Measurements from ENCODE around the gene PAQR3.

The PAQR3 gene

GRCh38 chr4:78938868-78939666, at the start of gene PAQR3:
Gene PAQR3, minus strand, starts transcription at chr4:78939438. Its CDS starts 214 bp downstream, at chr4:78939224.
- DNase-seq (ENCODE audit: low read depth) = peak; percentile 59

- DNase-seq (ENCODE audit: low read depth) = no peak
Measured at GRCh38 chr4:78987683-78988082, 48.4 kb upstream of the PAQR3 start.

- no peak for DNase-seq (ENCODE audit: low read depth)
Measured at GRCh38 chr4:78984593-78984992, 45.4 kb upstream of the PAQR3 start.

GRCh38 chr4:78975865-78976264, 36.6 kb upstream of the PAQR3 start:
- no peak for DNase-seq (ENCODE audit: low read depth)

GRCh38 chr4:78971776-78972175, 32.5 kb upstream of the PAQR3 start:
- no peak for DNase-seq (ENCODE audit: low read depth)

GRCh38 chr4:78971326-78971725, 32.1 kb upstream of the PAQR3 start:
- DNase-seq (ENCODE audit: low read depth) = no peak

- DNase-seq (ENCODE audit: low read depth) = no peak
Measured at GRCh38 chr4:78962597-78963115, 23.4 kb upstream of the PAQR3 start.

- DNase-seq (ENCODE audit: low read depth) = no peak
Measured at GRCh38 chr4:78960926-78961325, 21.7 kb upstream of the PAQR3 start.

- DNase-seq (ENCODE audit: low read depth) = no peak
Measured at GRCh38 chr4:78956975-78957374, 17.7 kb upstream of the PAQR3 start.

- DNase-seq (ENCODE audit: low read depth) = no peak
Measured at GRCh38 chr4:78953769-78954666, 14.8 kb upstream of the PAQR3 start.

- DNase-seq (ENCODE audit: low read depth) = no peak
Measured at GRCh38 chr4:78953231-78953630, 14.0 kb upstream of the PAQR3 start.

GRCh38 chr4:78951862-78952472, 12.7 kb upstream of the PAQR3 start:
- no peak for DNase-seq (ENCODE audit: low read depth)

GRCh38 chr4:78949735-78950134, 10.5 kb upstream of the PAQR3 start:
- no peak for DNase-seq (ENCODE audit: low read depth)

- DNase-seq (ENCODE audit: low read depth) = no peak
Measured at GRCh38 chr4:78945651-78946179, 6.5 kb upstream of the PAQR3 start.

GRCh38 chr4:78944381-78944780, 5.1 kb upstream of the PAQR3 start:
- no peak for DNase-seq (ENCODE audit: low read depth)

- no peak for DNase-seq (ENCODE audit: low read depth)
Measured at GRCh38 chr4:78940752-78941151, 1.5 kb upstream of the PAQR3 start.

- no peak for DNase-seq (ENCODE audit: low read depth)
Measured at GRCh38 chr4:78939667-78940008, 400 bp upstream of the PAQR3 start.

- no peak for DNase-seq (ENCODE audit: low read depth)
Measured at GRCh38 chr4:78938474-78938867, 767 bp downstream of the PAQR3 start.

- DNase-seq (ENCODE audit: low read depth) = no peak
Measured at GRCh38 chr4:78937837-78938236, 1.4 kb downstream of the PAQR3 start.

- no peak for DNase-seq (ENCODE audit: low read depth)
Measured at GRCh38 chr4:78936989-78937388, 2.2 kb downstream of the PAQR3 start.

GRCh38 chr4:78930016-78930629, 9.1 kb downstream of the PAQR3 start:
- DNase-seq (ENCODE audit: low read depth) = no peak

GRCh38 chr4:78928835-78929234, 10.4 kb downstream of the PAQR3 start:
- no peak for DNase-seq (ENCODE audit: low read depth)
